Hepatocyte (in vitro differentiated cells): Measurements from ENCODE around the gene ASTN2. TPM values are rescaled to one million over a fixed set of nuclear protein-coding genes. Genes with fewer than 3 reads are reported as not detected.

ENCODE experiments used
- DNase-seq: peaks from one replicate; pipeline ENCODE4 v3.0.0-alpha.2; 2016; ENCODE audit warnings: low spot score
- H2AFZ ChIP-seq: fragments of 200-600 bp; sonication (generic); 2 replicates; pipeline ENCODE4 v1.6.0; 2016; ENCODE audit warnings: antibody characterized with exemption, mild to moderate bottlenecking
- H3K27ac ChIP-seq: fragments of 200-600 bp; sonication (generic); 2 replicates; pipeline ENCODE4 v1.5.1; 2016; ENCODE audit warnings: mild to moderate bottlenecking
- H3K27me3 ChIP-seq: fragments of 200-600 bp; sonication (generic); 2 replicates; pipeline ENCODE4 v1.6.1; 2016
- H3K36me3 ChIP-seq: fragments of 200-600 bp; sonication (generic); replicated peaks from 2 replicates; pipeline ENCODE4 v1.5.1; 2016; ENCODE audit warnings: low read depth; ENCODE audit not compliant: insufficient read depth
- H3K4me1 ChIP-seq: fragments of 200-600 bp; sonication (generic); 2 replicates; pipeline ENCODE4 v1.5.1; 2016; ENCODE audit warnings: mild to moderate bottlenecking, moderate library complexity; ENCODE audit not compliant: insufficient read depth
- H3K4me2 ChIP-seq: fragments of 200-600 bp; sonication (generic); 2 replicates; pipeline ENCODE4 v1.6.0; 2016
- H3K4me3 ChIP-seq: fragments of 200-600 bp; sonication (generic); 2 replicates; pipeline ENCODE4 v1.5.1; 2016; ENCODE audit warnings: mild to moderate bottlenecking
- H3K79me2 ChIP-seq: fragments of 200-600 bp; sonication (generic); 2 replicates; pipeline ENCODE4 v1.6.0; 2017; ENCODE audit warnings: mild to moderate bottlenecking
- H3K9me2 ChIP-seq: fragments of 200-600 bp; sonication (generic); replicated peaks from 2 replicates; pipeline ENCODE4 v1.6.0; 2017; ENCODE audit warnings: mild to moderate bottlenecking; ENCODE audit not compliant: insufficient read depth
- H3K9me3 ChIP-seq: fragments of 200-600 bp; sonication (generic); 2 replicates; pipeline ENCODE4 v1.5.1; 2016; ENCODE audit warnings: low read depth, mild to moderate bottlenecking
- H4K20me1 ChIP-seq: fragments of 200-600 bp; sonication (generic); 2 replicates; pipeline ENCODE4 v1.6.0; 2016; ENCODE audit warnings: mild to moderate bottlenecking; ENCODE audit not compliant: insufficient read depth, poor library complexity, severe bottlenecking
- CTCF ChIP-seq: fragments of 200-600 bp; sonication (generic); IDR thresholded peaks from 2 replicates; pipeline ENCODE4 v1.5.1; 2016; ENCODE audit warnings: antibody characterized with exemption, mild to moderate bottlenecking; ENCODE audit not compliant: poor library complexity
- EZH2 ChIP-seq: fragments of 200-600 bp; sonication (generic); IDR thresholded peaks from 2 replicates; pipeline ENCODE4 v1.6.1; 2016; ENCODE audit warnings: antibody characterized with exemption, mild to moderate bottlenecking, borderline replicate concordance
- EZH2phosphoT487 ChIP-seq: fragments of 200-600 bp; sonication (generic); IDR thresholded peaks from one replicate; pipeline ENCODE4 v1.6.1; 2018; ENCODE audit warnings: antibody characterized with exemption, mild to moderate bottlenecking, low read depth, moderate library complexity; ENCODE audit not compliant: unreplicated experiment, severe bottlenecking
- WGBS: methylation state at CpG from one replicate; pipeline ENCODE4 v1.1.6; 2016; ENCODE audit warnings: low lambda C conversion rate; ENCODE audit errors: missing lambda C conversion rate; 5-methylcytosine and 5-hydroxymethylcytosine counted together
- polyA plus RNA-seq: library from polyadenylated mRNA; unstranded; fragments of >200 nt; fragmentation: Nextera tagmentation; extraction: Ambion mirVana; gene quantifications from 2 replicates; pipeline ENCODE4 v1.2.1, GENCODE V29; 2016
- total RNA-seq: library from RNA; depleted of rRNA; stranded (reverse); fragments of >200 nt; gene quantifications from 2 replicates; pipeline ENCODE4 v1.2.3, GENCODE V29; 2014

The ASTN2 gene
- total and polyA plus RNA-seq, 2 experiments from 2014 or later = 6.4 to 8.4 TPM

GRCh38 chr9:116760636-116761035, 654.2 kb downstream of the ASTN2 start:
- WGBS = 65% methylated on average over 5 of the region's 5 CpGs

GRCh38 chr9:116757030-116757429, 657.8 kb downstream of the ASTN2 start:
- Histone ChIP-seq H3K4me1 (no peaks in the 10 kb centered on the region), H3K79me2 (no peaks in the 10 kb centered on the region), H3K36me3 (no peaks in the 10 kb centered on the region), H3K4me3 (no peak overlapping the region), H3K27me3 (no peaks in the 10 kb centered on the region), H3K9me3 (no peaks in the 10 kb centered on the region), H3K4me2 (no peak overlapping the region), H2AFZ (no peak overlapping the region), H3K27ac (no peak overlapping the region), H4K20me1 (no peaks in the 10 kb centered on the region), H3K9me2 (no peaks in the 10 kb centered on the region)
- 79% methylated on average over 7 of the region's 7 CpGs for WGBS
- TF ChIP-seq EZH2phosphoT487 (no peak), CTCF (no peak), EZH2 (no peak)
- no peak for DNase-seq

More at GRCh38 chr9:116760636-116761035, 654.2 kb downstream of the ASTN2 start:
- Histone ChIP-seq H3K4me3 (no peak overlapping the region), H3K27ac (no peak overlapping the region), H3K36me3 (no peaks in the 10 kb centered on the region), H3K4me2 (no peak overlapping the region), H4K20me1 (no peaks in the 10 kb centered on the region), H3K9me2 (no peaks in the 10 kb centered on the region), H3K9me3 (no peaks in the 10 kb centered on the region), H2AFZ (no peak overlapping the region), H3K27me3 (no peaks in the 10 kb centered on the region), H3K4me1 (no peaks in the 10 kb centered on the region), H3K79me2 (no peaks in the 10 kb centered on the region)
- DNase-seq = no peak
- TF ChIP-seq EZH2phosphoT487 = no peak
- TF ChIP-seq EZH2 = no peak
- no peak for TF ChIP-seq CTCF

- no peak for DNase-seq
- Histone ChIP-seq H3K4me1 (no peaks in the 10 kb centered on the region), H3K27ac (no peak overlapping the region), H3K36me3 (no peaks in the 10 kb centered on the region), H3K4me3 (no peak overlapping the region), H3K9me2 (no peaks in the 10 kb centered on the region), H2AFZ (no peak overlapping the region), H3K27me3 (no peaks in the 10 kb centered on the region), H3K79me2 (no peaks in the 10 kb centered on the region), H3K4me2 (no peak overlapping the region), H3K9me3 (no peaks in the 10 kb centered on the region), H4K20me1 (no peaks in the 10 kb centered on the region)
- 67% methylated on average over 1 of the region's 1 CpG for WGBS
- no peak for TF ChIP-seq EZH2
- TF ChIP-seq CTCF = no peak
- TF ChIP-seq EZH2phosphoT487 = no peak
Observed at GRCh38 chr9:116753389-116753788, 661.5 kb downstream of the ASTN2 start.

- no peaks in the 10 kb centered on the region for H3K36me3 ChIP-seq
- H4K20me1 ChIP-seq = no peaks in the 10 kb centered on the region
- TF ChIP-seq EZH2 (no peak), CTCF (no peak), EZH2phosphoT487 (no peak)
- H3K9me2 ChIP-seq = no peaks in the 10 kb centered on the region
- no peak overlapping the region for H3K4me3 ChIP-seq
- H2AFZ ChIP-seq = no peak overlapping the region
- no peak overlapping the region for H3K27ac ChIP-seq
- no peaks in the 10 kb centered on the region for H3K9me3 ChIP-seq
- H3K4me1 ChIP-seq = no peaks in the 10 kb centered on the region
- no peak overlapping the region for H3K4me2 ChIP-seq
- 94% methylated on average over 2 of the region's 2 CpGs for WGBS
- H3K27me3 ChIP-seq = no peaks in the 10 kb centered on the region
- DNase-seq = no peak
- H3K79me2 ChIP-seq = no peaks in the 10 kb centered on the region
Observed at GRCh38 chr9:116750510-116750909, 664.3 kb downstream of the ASTN2 start.
